Ovary (tissue), 9 donors: ENCODE results near the gene LARGE1. TPM values are rescaled to one million over a fixed set of nuclear protein-coding genes. Genes with fewer than 3 reads are reported as not detected.

Experiments
- DNase-seq, 5 donors: peaks; one replicate each; pipeline ENCODE4 v3.0.0-alpha.2; 2019 to 2020
- H3K27ac ChIP-seq, 2 donors: fragments of 200-600 bp; one replicate each; pipeline versions ENCODE4 v1.5.1 to v1.8.0; 2019 to 2022
- H3K27me3 ChIP-seq: fragments of 200-600 bp; one replicate; pipeline ENCODE4 v1.8.0; 2022
- H3K36me3 ChIP-seq: fragments of 200-600 bp; sonication (generic); one replicate; pipeline ENCODE4 v1.5.1; 2019
- H3K4me1 ChIP-seq: one replicate; pipeline ENCODE4 v1.8.1; 2013; ENCODE audit warnings: mild to moderate bottlenecking, moderate library complexity; ENCODE audit not compliant: insufficient read depth
- H3K4me3 ChIP-seq: fragments of 200-600 bp; sonication (generic); one replicate; pipeline ENCODE4 v1.5.1; 2017
- H3K9me3 ChIP-seq, 2 donors: fragments of 200-600 bp in 1 of 2; sonication (generic) in 1 of 2; one replicate each; pipeline versions ENCODE4 v1.5.1 to v1.8.1; 2013 to 2019; ENCODE audit warnings: mild to moderate bottlenecking in 1 of 2, moderate library complexity in 1 of 2
- EP300 ChIP-seq: sonication (generic); formaldehyde crosslinking; IDR thresholded peaks from one replicate; pipeline ENCODE4 v1.6.1; 2017; ENCODE audit warnings: antibody characterized with exemption
- POLR2A ChIP-seq: fragments of 450-650 bp; IDR thresholded peaks from one replicate; pipeline ENCODE4 v1.6.1; 2017; ENCODE audit warnings: antibody characterized with exemption, mild to moderate bottlenecking, moderate library complexity
- WGBS, 3 donors: extraction: QIAGEN DNeasy Blood & Tissue Kit in 1 of 3; methylation state at CpG; one replicate each; pipeline versions ENCODE4 v1.1.5 to v1.1.7; 2013 to 2017; 5-methylcytosine and 5-hydroxymethylcytosine counted together
- intact Hi-C, 4 donors: fragments of 100-400 bp; cut with DNase I; formaldehyde crosslinking; loops; one replicate each; pipeline versions ENCODE4 v1.11.0 to v1.15.1; 2022 to 2023
- polyA plus RNA-seq, 2 donors: library from polyadenylated mRNA; stranded (reverse); fragments of 200-250 nt in 1 of 2; fragments of 350-450 nt in 1 of 2; fragmentation: Illumina TruSeq in 1 of 2; extraction: RNeasy Lipid Tissue Mini Kit (QIAGEN cat#74804) in 1 of 2; gene quantifications; one replicate each; pipeline ENCODE4 v1.2.3, GENCODE V29; 2013 to 2014
- total RNA-seq, 7 donors: library from RNA; depleted of rRNA in 2 of 7; stranded (reverse); fragments of >200 nt in 2 of 7; fragmentation: NEBNext Ultra II Directional in 3 of 7; extraction: Animal tissue kit (Norgen Biotek cat#: 25700) in 3 of 7; gene quantifications; one replicate each; pipeline versions ENCODE4 v1.1.0 to v1.2.4, GENCODE V29; 2016 to 2023
- TF ChIP-seq, protein P1 (sequence below), 3 donors: fragments of 450-650 bp in 2 of 3; fragments of 200-600 bp in 1 of 3; IDR thresholded peaks; one replicate each; pipeline versions ENCODE4 v1.5.1 to v1.8.0; 2016 to 2022; ENCODE audit warnings: antibody characterized with exemption in 3 of 3, mild to moderate bottlenecking in 1 of 3
- donor health status: DM: no; HTN: no; CAD: no; lungs with moderate emphysema.
- donor health status: DM: no; HTN: no; CAD: no.
- donor health status: Bipolar disorder and iron deficiency.
- donor health status: DM: yes; HTN: yes; CAD: no.
- donor health status: DM: no; HTN: no; CAD: no.
- donor health status: DM: yes; HTN: yes; CAD: no.

The LARGE1 gene
- total and polyA plus RNA-seq, 9 donors = 13.4 to 67.6 (median 36.8) TPM

DNA sequence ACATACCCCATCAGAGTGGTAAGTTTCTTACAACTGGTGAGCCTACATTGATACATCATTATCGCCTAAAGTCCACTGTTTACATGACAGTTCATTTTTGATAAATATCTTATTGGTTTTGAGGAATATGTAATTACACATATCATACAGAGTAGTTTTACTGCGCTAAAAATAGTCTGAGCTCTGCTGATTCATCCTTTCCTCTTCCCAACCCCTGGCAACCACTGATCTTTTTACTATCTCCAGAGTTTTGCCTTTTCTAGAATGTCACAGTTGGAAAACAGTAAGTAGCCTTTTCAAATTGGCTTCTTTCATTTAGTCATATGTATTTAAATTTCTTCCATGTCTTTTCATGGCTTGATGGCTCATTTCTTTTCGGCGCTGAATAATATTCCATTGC, 112.8 kb downstream of the LARGE1 start:
- Histone ChIP-seq H3K27ac (no peak overlapping the region), H3K27me3 (no peaks in the 10 kb centered on the region), H3K9me3 (no peaks in the 10 kb centered on the region), H3K36me3 (no peaks in the 10 kb centered on the region), H3K4me1 (peaks cover 10% of the 10 kb centered on the region), H3K4me3 (no peak overlapping the region)
- DNase-seq = no peak
- intact Hi-C loops = loop anchor here in 1 of 4 donors (10.0 kb wide), 1 partner anchor 47 kb away; no protein-coding TSS in a partner anchor
- TF ChIP-seq POLR2A (no peak), EP300 (no peak)
- WGBS, 3 donors = 91 to 96% (median 91%) methylated on average over 4 of the region's 4 CpGs

DNA sequence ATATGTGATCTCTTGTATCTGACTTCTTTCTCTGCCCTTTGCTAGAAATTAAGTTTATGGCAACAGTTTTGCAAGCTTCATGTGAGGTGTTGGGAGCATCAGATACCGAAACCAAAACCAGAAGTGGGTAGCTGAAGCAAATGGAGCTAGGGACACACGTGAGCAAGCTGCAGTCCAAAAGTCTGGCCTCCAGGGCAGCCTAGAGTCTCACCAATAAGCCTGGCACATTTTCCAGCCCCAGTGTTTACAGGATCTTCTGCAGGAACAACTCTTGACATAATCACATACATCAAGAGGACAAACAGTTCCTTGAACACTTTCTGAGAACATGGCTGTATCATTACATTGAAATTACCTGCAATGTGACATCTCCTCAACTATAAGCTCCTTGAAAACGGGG, 114.1 kb downstream of the LARGE1 start:
- no peak overlapping the region for H3K27ac ChIP-seq
- H3K36me3 ChIP-seq = no peaks in the 10 kb centered on the region
- H3K9me3 ChIP-seq = no peaks in the 10 kb centered on the region
- H3K27me3 ChIP-seq = no peaks in the 10 kb centered on the region
- no peak for DNase-seq
- intact Hi-C loops = loop anchor here in 1 of 4 donors (10.0 kb wide), 1 partner anchor 49 kb away; no protein-coding TSS in a partner anchor
- TF ChIP-seq EP300 (no peak), POLR2A (no peak)
- TF ChIP-seq, protein P1, sequence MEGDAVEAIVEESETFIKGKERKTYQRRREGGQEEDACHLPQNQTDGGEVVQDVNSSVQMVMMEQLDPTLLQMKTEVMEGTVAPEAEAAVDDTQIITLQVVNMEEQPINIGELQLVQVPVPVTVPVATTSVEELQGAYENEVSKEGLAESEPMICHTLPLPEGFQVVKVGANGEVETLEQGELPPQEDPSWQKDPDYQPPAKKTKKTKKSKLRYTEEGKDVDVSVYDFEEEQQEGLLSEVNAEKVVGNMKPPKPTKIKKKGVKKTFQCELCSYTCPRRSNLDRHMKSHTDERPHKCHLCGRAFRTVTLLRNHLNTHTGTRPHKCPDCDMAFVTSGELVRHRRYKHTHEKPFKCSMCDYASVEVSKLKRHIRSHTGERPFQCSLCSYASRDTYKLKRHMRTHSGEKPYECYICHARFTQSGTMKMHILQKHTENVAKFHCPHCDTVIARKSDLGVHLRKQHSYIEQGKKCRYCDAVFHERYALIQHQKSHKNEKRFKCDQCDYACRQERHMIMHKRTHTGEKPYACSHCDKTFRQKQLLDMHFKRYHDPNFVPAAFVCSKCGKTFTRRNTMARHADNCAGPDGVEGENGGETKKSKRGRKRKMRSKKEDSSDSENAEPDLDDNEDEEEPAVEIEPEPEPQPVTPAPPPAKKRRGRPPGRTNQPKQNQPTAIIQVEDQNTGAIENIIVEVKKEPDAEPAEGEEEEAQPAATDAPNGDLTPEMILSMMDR (IDR thresholded peaks at IDR 0.05) = no peak
- WGBS, 3 donors = 41 to 46% (median 45%) methylated on average over 3 of the region's 3 CpGs
- peaks cover 9% of the 10 kb centered on the region for H3K4me1 ChIP-seq
- H3K4me3 ChIP-seq = no peak overlapping the region

DNA sequence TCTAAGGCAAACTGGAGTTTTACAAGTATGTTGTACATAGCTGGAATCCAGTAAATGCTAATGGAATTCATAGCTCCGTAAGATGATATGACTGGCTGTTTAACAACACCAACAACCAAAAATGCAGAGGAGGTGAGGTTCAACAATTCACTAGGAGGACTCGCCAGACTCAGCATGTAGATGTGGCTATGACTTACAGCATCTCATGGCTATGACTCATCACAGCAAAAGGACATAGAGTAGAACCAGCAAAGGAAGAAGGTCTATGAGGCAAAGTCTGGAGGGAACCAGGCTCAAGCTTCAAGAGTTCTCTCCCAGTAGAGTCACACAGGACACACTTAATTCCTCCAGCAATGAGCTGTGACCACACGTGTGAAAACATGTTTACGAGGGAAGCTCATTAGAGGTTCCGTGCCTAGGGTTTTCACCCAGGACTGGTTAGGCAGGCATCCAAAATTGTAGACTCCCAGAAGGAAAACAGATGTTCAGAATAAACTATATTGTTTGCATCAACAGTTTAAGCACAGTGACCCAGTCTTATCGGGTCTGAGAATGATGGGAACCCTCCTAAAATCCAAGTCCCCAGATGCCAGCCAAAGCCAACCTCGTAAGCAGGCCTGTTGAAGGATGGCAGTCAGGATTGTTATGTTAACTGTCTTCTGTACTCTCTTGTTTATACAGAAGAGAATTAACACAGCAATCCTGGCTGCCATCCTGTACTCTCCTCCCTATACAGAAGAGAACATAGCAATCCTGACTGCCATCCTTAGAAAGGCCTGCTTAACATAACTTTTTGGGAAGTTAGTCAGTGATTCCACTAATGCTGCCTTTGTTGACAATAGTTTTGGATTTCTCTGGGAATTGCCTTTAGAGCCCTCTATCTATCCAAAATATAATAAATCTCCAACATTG, 116.6 kb downstream of the LARGE1 start:
- intact Hi-C loops = loop anchor here in 1 of 4 donors (10.0 kb wide), 1 partner anchor 51 kb away; no protein-coding TSS in a partner anchor
- TF ChIP-seq EP300 (no peak), POLR2A (no peak)
- TF ChIP-seq, protein P1 (IDR thresholded peaks at IDR 0.05) = no peak

DNA sequence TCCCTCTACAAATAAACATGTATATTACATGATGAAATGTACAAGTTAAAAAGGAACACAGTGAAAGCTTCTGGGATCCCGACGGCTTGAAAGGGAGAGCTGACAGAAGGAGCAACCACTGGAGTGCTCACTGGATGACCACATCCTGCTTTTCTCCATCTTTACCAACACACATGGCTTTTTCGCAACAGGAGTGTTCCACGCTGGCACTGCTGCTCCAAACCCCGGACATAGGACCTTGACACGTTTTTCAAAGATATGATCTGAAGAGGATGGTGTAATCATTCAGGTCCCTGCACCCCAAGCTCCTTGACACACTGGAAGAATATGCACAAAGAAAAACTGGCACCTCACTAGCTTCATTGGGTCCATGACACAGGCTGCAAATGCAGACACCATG, 121.9 kb downstream of the LARGE1 start:
- H3K36me3 ChIP-seq = no peaks in the 10 kb centered on the region
- intact Hi-C loops = loop anchor here in 1 of 4 donors (10.0 kb wide), 1 partner anchor 116 kb away; no protein-coding TSS in a partner anchor
- H3K27ac ChIP-seq = no peak overlapping the region
- peaks cover 3% of the 10 kb centered on the region for H3K4me1 ChIP-seq
- 79 to 86% (median 83%) methylated on average over 6 of the region's 6 CpGs for WGBS, 3 donors
- no peaks in the 10 kb centered on the region for H3K9me3 ChIP-seq
- DNase-seq = no peak
- no peaks in the 10 kb centered on the region for H3K27me3 ChIP-seq
- no peak overlapping the region for H3K4me3 ChIP-seq
- TF ChIP-seq, protein P1 (IDR thresholded peaks at IDR 0.05) = no peak
- no peak for TF ChIP-seq EP300
- no peak for TF ChIP-seq POLR2A

More for the DNA sequence above, 116.6 kb downstream of the LARGE1 start:
- Histone ChIP-seq H3K27ac (peak overlapping the region; percentile 14 to 29), H3K4me3 (no peak overlapping the region), H3K4me1 (peaks cover 9% of the 10 kb centered on the region), H3K9me3 (no peaks in the 10 kb centered on the region), H3K27me3 (no peaks in the 10 kb centered on the region), H3K36me3 (no peaks in the 10 kb centered on the region)
- WGBS, 3 donors = 8 to 25% (median 10%) methylated on average over 7 of the region's 7 CpGs
- peak in 1 of 5 donors; percentile 14 for DNase-seq
